ENCODE measurements around the gene GRK4.

- TF ChIP-seq POLR2AphosphoS5 (IDR thresholded peaks at IDR 0.05; ENCODE audit: low read depth, low read length) (no peak), POLR2A (IDR thresholded peaks at IDR 0.05; ENCODE audit: low read depth, low read length) (no peak)
Measured at GRCh38 chr4:3046623-3047022, 83.3 kb downstream of the GRK4 start.
